H1 (cell line): ENCODE data around the gene KIR2DL3.

ENCODE experiments used
- EGR1 ChIP-seq: IDR thresholded peaks from 2 replicates; pipeline ENCODE4 v1.6.1; 2011; ENCODE audit warnings: low read depth, low read length, borderline replicate concordance
- MAFK ChIP-seq: IDR thresholded peaks from 2 replicates; pipeline ENCODE4 v1.6.1; 2012; ENCODE audit warnings: low read depth, mild to moderate bottlenecking, improper control_type of control experiment, low read length
- POLR2A ChIP-seq, 2 experiments: IDR thresholded peaks; 1 replicate in 1 of 2; 2 replicates in 1 of 2; pipeline ENCODE4 v1.6.1; 2011; ENCODE audit warnings: low read depth in 2 of 2, low read length in 2 of 2, mild to moderate bottlenecking in 2 of 2; ENCODE audit errors: control extremely low read depth in 1 of 2
- RAD21 ChIP-seq, 2 experiments: IDR thresholded peaks in 1 of 2; conservative IDR thresholded peaks in 1 of 2; 2 replicates each; pipeline ENCODE4 v1.6.1; 2011; ENCODE audit warnings: low read depth in 2 of 2, low read length in 2 of 2, improper control_type of control experiment in 1 of 2, inconsistent platforms in 1 of 2, mild to moderate bottlenecking in 1 of 2, moderate library complexity in 1 of 2
- SIN3A ChIP-seq, 2 experiments: IDR thresholded peaks in 1 of 2; conservative IDR thresholded peaks in 1 of 2; 2 replicates each; pipeline ENCODE4 v1.6.1; 2011 to 2012; ENCODE audit warnings: low read length in 2 of 2, improper control_type of control experiment in 1 of 2, low read depth in 1 of 2, mild to moderate bottlenecking in 1 of 2
- SP1 ChIP-seq: IDR thresholded peaks from 2 replicates; pipeline ENCODE4 v1.6.1; 2011; ENCODE audit warnings: low read depth, low read length
- TF ChIP-seq, protein P1 (sequence below), 3 experiments: IDR thresholded peaks; 1 replicate in 2 of 3; 2 replicates in 1 of 3; pipeline versions ENCODE4 v1.5.1 to v1.6.1; 2011; ENCODE audit warnings: low read length in 3 of 3, mild to moderate bottlenecking in 3 of 3, inconsistent platforms in 2 of 3, low read depth in 1 of 3, moderate library complexity in 1 of 3; ENCODE audit not compliant: insufficient read depth in 1 of 3; ENCODE audit errors: control extremely low read depth in 1 of 3
- TF ChIP-seq, protein P2 (sequence below): IDR thresholded peaks from 2 replicates; pipeline ENCODE4 v1.6.1; 2012; ENCODE audit warnings: inconsistent platforms

DNA sequence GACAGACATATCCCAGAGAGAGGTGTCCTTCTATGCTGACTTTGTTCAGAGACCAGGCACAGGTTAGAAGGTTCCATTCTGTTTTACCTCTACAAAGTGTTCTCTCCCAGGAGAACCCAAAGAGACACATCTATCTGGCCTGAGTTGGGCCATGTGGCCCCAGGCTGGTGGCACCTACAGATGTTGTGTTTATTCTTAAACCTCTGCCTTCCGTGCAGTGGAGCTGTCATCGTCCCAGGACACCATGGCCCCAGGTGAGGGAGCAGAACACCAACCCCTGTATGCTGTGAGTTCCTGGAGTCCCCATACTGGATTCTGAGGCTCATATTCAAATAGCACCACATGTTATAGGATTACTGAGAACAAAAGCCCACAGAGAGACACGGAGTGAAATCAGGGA, 10.1 kb upstream of the KIR2DL3 start:
- TF ChIP-seq SP1 = no peak
- TF ChIP-seq, protein P1, sequence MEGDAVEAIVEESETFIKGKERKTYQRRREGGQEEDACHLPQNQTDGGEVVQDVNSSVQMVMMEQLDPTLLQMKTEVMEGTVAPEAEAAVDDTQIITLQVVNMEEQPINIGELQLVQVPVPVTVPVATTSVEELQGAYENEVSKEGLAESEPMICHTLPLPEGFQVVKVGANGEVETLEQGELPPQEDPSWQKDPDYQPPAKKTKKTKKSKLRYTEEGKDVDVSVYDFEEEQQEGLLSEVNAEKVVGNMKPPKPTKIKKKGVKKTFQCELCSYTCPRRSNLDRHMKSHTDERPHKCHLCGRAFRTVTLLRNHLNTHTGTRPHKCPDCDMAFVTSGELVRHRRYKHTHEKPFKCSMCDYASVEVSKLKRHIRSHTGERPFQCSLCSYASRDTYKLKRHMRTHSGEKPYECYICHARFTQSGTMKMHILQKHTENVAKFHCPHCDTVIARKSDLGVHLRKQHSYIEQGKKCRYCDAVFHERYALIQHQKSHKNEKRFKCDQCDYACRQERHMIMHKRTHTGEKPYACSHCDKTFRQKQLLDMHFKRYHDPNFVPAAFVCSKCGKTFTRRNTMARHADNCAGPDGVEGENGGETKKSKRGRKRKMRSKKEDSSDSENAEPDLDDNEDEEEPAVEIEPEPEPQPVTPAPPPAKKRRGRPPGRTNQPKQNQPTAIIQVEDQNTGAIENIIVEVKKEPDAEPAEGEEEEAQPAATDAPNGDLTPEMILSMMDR (IDR thresholded peaks at IDR 0.05; ENCODE audit: control extremely low read depth in 1 of 3, insufficient read depth in 1 of 3, low read depth in 1 of 3, low read length in 3 of 3) = no peak
- no peak for TF ChIP-seq RAD21 (IDR thresholded peaks at IDR 0.05 in 1 of 2, conservative IDR thresholded peaks at IDR 0.05 in 1 of 2; ENCODE audit: low read depth in 2 of 2, low read length in 2 of 2)
- TF ChIP-seq POLR2A (IDR thresholded peaks at IDR 0.05; ENCODE audit: control extremely low read depth in 1 of 2, low read depth in 2 of 2, low read length in 2 of 2) = no peak
- no peak for TF ChIP-seq EGR1
- TF ChIP-seq, protein P2, sequence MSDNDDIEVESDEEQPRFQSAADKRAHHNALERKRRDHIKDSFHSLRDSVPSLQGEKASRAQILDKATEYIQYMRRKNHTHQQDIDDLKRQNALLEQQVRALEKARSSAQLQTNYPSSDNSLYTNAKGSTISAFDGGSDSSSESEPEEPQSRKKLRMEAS = no peak
- no peak for TF ChIP-seq SIN3A (conservative IDR thresholded peaks at IDR 0.05 in 1 of 2, IDR thresholded peaks at IDR 0.05 in 1 of 2; ENCODE audit: low read depth in 1 of 2, low read length in 2 of 2)
- TF ChIP-seq MAFK = no peak
